Pancreas (tissue), 10 donors: ENCODE results near the gene LRRC47. TPM values are rescaled to one million over a fixed set of nuclear protein-coding genes. Genes with fewer than 3 reads are reported as not detected.

Experiments used
- ATAC-seq, 4 donors: fragments of 200-7000 bp; cut with Tn5 transposase; one replicate each; pipeline versions ENCODE4 v1.8.0 to v1.9.1; 2020; ENCODE audit warnings: mild to moderate bottlenecking in 4 of 4, moderate library complexity in 4 of 4
- DNase-seq, 6 donors: peaks; one replicate each; pipeline ENCODE4 v3.0.0-alpha.2; 2020
- FAIRE-seq: peaks from 2 replicates; lab custom pipeline; 2012; peaks lifted over from hg19 to GRCh38; lab: Jason Lieb, UNC
- H3K27ac ChIP-seq, 4 donors: fragments of 200-600 bp; sonication (generic); 1 replicate in 3 of 4; 2 replicates in 1 of 4; pipeline versions ENCODE4 v1.5.0 to v1.8.0; 2020
- H3K27me3 ChIP-seq, 4 donors: fragments of 200-600 bp; one replicate each; pipeline ENCODE4 v1.8.0; 2021
- H3K36me3 ChIP-seq, 3 donors: fragments of 200-600 bp; sonication (generic) in 1 of 3; one replicate each; pipeline versions ENCODE4 v1.5.0 to v1.8.0; 2020 to 2021
- H3K4me1 ChIP-seq, 3 donors: fragments of 200-600 bp; one replicate each; pipeline ENCODE4 v1.8.0; 2021
- H3K4me3 ChIP-seq, 4 donors: fragments of 200-600 bp; sonication (generic) in 2 of 4; one replicate each; pipeline versions ENCODE4 v1.5.0 to v1.8.0; 2020 to 2021
- H3K9me3 ChIP-seq, 4 donors: fragments of 200-600 bp; one replicate each; pipeline ENCODE4 v1.8.0; 2021
- WGBS, 2 donors: extraction: QIAGEN DNeasy Blood & Tissue Kit; methylation state at CpG; one replicate each; pipeline ENCODE4 v1.1.7; 2013; 5-methylcytosine and 5-hydroxymethylcytosine counted together
- intact Hi-C, 3 donors: fragments of 100-400 bp; cut with DNase I; formaldehyde crosslinking; loops; one replicate each; pipeline versions ENCODE4 v1.11.1 to v1.14.2; 2022
- polyA plus RNA-seq, 2 donors: library from polyadenylated mRNA; stranded (reverse); fragments of 200-250 nt; gene quantifications; one replicate each; pipeline ENCODE4 v1.2.3, GENCODE V29; 2013
- total RNA-seq, 6 donors: library from RNA; stranded (reverse); fragmentation: NEBNext Ultra II Directional in 4 of 6; extraction: Animal tissue kit (Norgen Biotek cat#: 25700) in 4 of 6; gene quantifications; one replicate each; pipeline versions ENCODE4 v1.2.1 to v1.2.4, GENCODE V29; 2021 to 2023
- TF ChIP-seq, protein P1 (sequence below), 4 donors: fragments of 200-600 bp; sonication (generic) in 3 of 4; IDR thresholded peaks; one replicate each; pipeline versions ENCODE4 v1.5.0 to v1.8.0; 2021; ENCODE audit warnings: antibody characterized with exemption in 4 of 4
- donor health status: healthy with polysubstance abuse.
- donor health status: DM: no; HTN: no; CAD: no; lungs with moderate emphysema.
- donor health status: DM: no; HTN: no; CAD: no.
- donor health status: control.
- donor health status: control.
- donor health status: Bipolar disorder and iron deficiency.
- donor health status: DM: yes; HTN: yes; CAD: no.
- donor health status: DM: no; HTN: no; CAD: no.
- donor health status: DM: no; HTN: no; CAD: no.
- donor health status: DM: yes; HTN: yes; CAD: no.

The LRRC47 gene
- total and polyA plus RNA-seq, 8 donors, result 15.7 to 34.3 (median 25.7) TPM

DNA sequence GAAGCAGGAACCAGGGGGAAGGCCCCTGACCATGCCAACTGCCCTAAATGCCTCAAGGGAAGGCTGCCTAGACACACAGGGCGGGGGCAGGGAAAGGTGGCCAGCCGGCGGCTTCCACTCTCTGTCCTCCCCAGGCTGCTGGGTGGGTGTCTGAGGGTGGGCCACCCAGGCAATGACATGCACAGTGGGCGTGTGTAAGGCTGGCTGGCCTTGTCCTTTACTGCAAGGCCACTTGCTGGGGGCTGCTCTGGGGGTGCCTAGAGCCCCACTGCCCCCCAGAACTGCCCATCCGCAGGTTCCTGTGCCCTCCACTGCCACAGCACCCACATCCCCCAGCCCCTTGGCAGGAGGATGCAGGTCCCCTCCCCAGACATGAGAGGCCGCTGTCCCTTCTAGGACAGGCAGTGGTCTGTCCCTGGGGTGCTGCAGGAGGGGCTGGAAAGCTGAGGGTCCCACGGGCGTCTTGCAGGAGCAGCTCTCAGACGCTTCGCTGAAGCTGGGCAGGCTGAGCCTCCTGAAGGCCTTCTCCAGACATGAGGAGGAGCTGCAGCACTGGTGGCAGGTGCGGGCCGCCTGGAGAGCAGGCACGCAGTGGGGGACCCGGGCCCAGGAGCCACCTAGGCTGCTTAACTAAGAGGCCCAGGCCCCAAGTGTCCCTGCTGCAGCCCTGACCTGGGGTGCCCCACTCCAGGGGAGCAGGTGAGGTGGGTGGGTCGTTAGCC is 34.0 kb downstream of the LRRC47 start:
- Histone ChIP-seq H3K4me3 (no peak overlapping the region), H3K27ac (no peak overlapping the region), H3K9me3 (no peaks in the 10 kb centered on the region), H3K36me3 (no peaks in the 10 kb centered on the region), H3K4me1 (no peaks in the 10 kb centered on the region), H3K27me3 (no peaks in the 10 kb centered on the region)
- ATAC-seq (no peak), FAIRE-seq (no peak), DNase-seq (peak in 1 of 6 donors; percentile 67)
- WGBS, 2 donors, result 70 to 77% methylated on average over 15 of the region's 15 CpGs
- intact Hi-C loops, result no loop called here
- TF ChIP-seq, protein P1, sequence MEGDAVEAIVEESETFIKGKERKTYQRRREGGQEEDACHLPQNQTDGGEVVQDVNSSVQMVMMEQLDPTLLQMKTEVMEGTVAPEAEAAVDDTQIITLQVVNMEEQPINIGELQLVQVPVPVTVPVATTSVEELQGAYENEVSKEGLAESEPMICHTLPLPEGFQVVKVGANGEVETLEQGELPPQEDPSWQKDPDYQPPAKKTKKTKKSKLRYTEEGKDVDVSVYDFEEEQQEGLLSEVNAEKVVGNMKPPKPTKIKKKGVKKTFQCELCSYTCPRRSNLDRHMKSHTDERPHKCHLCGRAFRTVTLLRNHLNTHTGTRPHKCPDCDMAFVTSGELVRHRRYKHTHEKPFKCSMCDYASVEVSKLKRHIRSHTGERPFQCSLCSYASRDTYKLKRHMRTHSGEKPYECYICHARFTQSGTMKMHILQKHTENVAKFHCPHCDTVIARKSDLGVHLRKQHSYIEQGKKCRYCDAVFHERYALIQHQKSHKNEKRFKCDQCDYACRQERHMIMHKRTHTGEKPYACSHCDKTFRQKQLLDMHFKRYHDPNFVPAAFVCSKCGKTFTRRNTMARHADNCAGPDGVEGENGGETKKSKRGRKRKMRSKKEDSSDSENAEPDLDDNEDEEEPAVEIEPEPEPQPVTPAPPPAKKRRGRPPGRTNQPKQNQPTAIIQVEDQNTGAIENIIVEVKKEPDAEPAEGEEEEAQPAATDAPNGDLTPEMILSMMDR (IDR thresholded peaks at IDR 0.05), result no peak

DNA sequence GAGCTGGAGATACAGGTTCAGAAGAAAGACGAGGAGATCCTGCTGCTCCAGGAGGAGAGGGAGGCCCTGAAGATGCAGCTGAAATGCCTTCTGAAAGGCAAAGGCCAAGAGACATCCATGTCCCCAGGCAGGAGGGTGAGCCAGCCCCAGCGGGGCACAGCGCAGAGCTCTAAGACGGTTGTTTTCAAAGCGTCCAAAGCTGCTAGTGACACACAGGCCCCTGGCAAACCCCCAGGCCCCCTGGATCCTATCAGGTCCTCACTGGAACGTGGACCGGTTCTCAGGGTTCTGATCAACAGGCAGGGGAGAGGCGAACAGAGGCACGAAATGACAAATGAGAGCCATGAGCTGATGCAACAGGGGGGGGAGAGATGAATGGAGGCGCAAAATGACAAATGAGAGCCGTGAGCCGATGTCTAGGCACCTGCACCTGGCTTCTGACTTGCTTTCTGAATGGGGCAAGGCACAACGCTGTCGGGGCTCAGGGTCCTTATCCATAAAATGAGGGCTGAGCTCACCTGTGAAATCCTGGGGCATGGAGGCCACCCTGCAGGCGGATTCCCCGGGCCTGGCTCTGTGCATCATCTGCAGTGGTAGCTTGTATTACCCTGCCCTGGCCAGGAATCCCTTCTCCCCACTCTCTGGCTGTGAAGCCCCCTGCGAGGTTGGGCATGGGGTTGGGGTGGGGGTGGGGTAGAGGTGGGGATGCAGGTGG is 34.8 kb downstream of the LRRC47 start:
- FAIRE-seq (no peak), DNase-seq (peak in 1 of 6 donors; percentile 32), ATAC-seq (no peak)
- Histone ChIP-seq H3K4me1 (no peaks in the 10 kb centered on the region), H3K9me3 (no peaks in the 10 kb centered on the region), H3K27ac (no peak overlapping the region), H3K4me3 (no peak overlapping the region), H3K36me3 (no peaks in the 10 kb centered on the region), H3K27me3 (no peaks in the 10 kb centered on the region)
- TF ChIP-seq, protein P1 (IDR thresholded peaks at IDR 0.05), result no peak
- 63 to 66% methylated on average over 17 of the region's 17 CpGs for whole genome bisulfite sequencing, 2 donors
- intact Hi-C loops, result no loop called here

DNA sequence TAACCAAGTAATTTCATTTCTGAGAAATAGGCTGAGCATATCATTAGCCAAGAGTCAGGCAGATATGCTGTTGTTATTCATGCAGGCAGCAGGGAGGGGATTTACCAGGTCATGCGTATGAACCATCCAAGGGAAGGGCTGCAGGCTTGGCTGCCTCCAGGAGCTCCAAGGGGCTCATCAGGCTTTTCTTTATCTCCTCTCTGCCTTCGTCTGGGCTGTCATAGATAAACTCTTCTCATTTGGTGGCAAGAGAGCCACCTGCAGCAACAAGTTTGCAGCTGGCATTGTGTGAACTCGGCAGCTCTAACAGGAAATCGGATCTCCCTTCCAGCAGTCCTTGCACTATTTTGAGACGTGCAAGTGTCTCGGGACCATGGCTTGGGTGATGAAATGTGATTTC is 36.5 kb downstream of the LRRC47 start:
- WGBS, 2 donors, result 47 to 59% methylated on average over 6 of the region's 6 CpGs
- Histone ChIP-seq H3K27ac (no peak overlapping the region), H3K9me3 (no peaks in the 10 kb centered on the region), H3K36me3 (no peaks in the 10 kb centered on the region), H3K4me3 (no peak overlapping the region), H3K27me3 (no peaks in the 10 kb centered on the region), H3K4me1 (no peaks in the 10 kb centered on the region)
- no peak for DNase-seq
- intact Hi-C loops, result no loop called here
- TF ChIP-seq, protein P1 (IDR thresholded peaks at IDR 0.05), result no peak
- ATAC-seq, result no peak
- no peak for FAIRE-seq

DNA sequence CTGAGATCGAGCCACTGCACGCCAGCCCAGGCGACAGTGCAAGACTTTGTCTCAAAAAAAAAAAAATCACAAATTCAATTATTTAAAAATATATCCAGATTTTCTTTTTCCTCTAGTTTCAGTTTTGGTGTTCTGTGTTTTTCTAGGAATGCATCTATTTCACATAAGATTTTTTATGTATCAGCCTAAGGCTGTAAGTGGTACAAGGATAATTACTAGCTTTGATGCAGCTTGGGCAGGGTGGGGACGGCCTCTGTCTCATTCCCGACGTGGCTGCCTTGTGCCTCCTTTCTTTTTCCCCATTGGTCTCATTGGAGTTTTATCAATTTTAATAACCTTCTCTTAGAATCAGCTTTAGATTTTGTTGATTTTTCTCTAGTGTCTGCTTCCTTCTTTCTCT is 37.1 kb downstream of the LRRC47 start:
- 78 to 86% methylated on average over 6 of the region's 6 CpGs for WGBS, 2 donors
- ATAC-seq (no peak), FAIRE-seq (no peak), DNase-seq (no peak)
- Histone ChIP-seq H3K9me3 (no peaks in the 10 kb centered on the region), H3K36me3 (no peaks in the 10 kb centered on the region), H3K4me3 (no peak overlapping the region), H3K4me1 (no peaks in the 10 kb centered on the region), H3K27ac (no peak overlapping the region), H3K27me3 (no peaks in the 10 kb centered on the region)
- intact Hi-C loops, result no loop called here
- TF ChIP-seq, protein P1 (IDR thresholded peaks at IDR 0.05), result no peak

DNA sequence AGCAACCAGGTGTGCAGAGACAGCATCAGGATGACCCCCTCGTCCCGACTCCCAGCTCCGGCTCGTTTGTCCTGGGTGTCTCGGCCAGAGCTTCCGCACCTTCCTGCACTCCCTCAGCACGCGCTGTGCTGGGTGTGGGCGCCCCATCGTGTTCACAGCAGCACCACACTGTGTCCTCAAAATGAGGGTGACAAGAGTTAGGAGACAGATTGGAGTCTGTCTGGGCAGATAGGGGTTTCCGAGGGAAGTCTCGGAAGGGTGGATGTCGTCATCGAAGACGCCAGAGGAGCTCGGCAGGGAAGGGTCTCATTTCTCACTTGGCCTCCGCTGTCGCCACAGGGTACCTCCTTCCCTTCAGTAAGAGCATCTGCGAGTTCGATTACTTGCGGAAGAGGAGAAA is 39.9 kb downstream of the LRRC47 start:
- H3K27me3 ChIP-seq, result no peaks in the 10 kb centered on the region
- 69 to 77% methylated on average over 21 of the region's 21 CpGs for WGBS, 2 donors
- intact Hi-C loops, result no loop called here
- H3K9me3 ChIP-seq, result no peaks in the 10 kb centered on the region
- TF ChIP-seq, protein P1 (IDR thresholded peaks at IDR 0.05), result no peak
- no peak overlapping the region for H3K27ac ChIP-seq
- DNase-seq (peak in 1 of 6 donors; percentile 43), FAIRE-seq (no peak), ATAC-seq (no peak)
- no peaks in the 10 kb centered on the region for H3K36me3 ChIP-seq
- H3K4me3 ChIP-seq, result no peak overlapping the region
- H3K4me1 ChIP-seq, result no peaks in the 10 kb centered on the region
